ENCODE results near the gene GADL1.

The GADL1 gene, protein sequence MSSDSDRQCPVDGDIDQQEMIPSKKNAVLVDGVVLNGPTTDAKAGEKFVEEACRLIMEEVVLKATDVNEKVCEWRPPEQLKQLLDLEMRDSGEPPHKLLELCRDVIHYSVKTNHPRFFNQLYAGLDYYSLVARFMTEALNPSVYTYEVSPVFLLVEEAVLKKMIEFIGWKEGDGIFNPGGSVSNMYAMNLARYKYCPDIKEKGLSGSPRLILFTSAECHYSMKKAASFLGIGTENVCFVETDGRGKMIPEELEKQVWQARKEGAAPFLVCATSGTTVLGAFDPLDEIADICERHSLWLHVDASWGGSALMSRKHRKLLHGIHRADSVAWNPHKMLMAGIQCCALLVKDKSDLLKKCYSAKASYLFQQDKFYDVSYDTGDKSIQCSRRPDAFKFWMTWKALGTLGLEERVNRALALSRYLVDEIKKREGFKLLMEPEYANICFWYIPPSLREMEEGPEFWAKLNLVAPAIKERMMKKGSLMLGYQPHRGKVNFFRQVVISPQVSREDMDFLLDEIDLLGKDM

DNA sequence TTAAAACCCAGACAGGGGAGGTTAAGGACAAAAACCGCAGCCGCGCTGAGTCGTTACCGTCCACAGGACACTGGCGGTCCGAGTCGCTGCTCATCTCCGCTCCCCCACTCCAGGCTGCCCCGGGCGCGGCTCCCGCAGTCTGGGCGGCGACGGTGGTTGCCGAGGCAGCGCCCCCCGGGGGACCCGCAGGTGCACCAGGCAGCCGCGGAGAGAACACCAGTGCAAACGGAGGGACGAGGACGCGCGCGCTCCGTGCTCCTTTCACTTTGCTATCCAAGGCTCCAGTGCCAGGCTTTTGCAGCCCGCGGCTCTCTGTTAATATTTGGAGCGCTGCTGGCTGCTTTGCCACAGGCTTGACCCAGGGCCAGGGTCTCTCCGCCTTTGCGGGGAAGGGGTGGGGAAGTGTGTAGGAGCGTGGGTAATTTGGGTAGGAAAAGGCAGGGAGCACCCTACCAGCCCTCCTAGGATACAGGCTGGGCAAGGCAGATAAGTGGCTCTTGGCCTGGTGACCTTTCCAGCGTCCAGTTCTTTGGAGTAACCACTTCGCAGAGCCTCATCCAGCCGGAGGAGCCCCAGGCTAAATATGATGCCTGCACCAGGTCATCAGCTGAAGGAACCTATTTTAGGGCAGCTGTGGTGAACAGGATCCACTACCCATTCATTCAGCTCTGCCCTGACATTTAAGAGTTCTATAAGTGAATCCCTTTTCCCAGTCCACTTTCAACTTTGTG lies at the start of gene GADL1:
TSS of gene GADL1 (minus strand) at position 141 of the 731 bp plus-strand sequence. CDS start at position 94, 47 bp downstream.
- FAIRE-seq (no peak), DNase-seq (ENCODE audit: extremely low spot score, insufficient read length, low read depth) (no peak)

- DNase-seq (ENCODE audit: extremely low spot score, insufficient read length, low read depth): no peak
- no peak for FAIRE-seq
These were observed 49.7 kb upstream of the GADL1 start for GRCh38 chr3:30944124-30944523.

DNA sequence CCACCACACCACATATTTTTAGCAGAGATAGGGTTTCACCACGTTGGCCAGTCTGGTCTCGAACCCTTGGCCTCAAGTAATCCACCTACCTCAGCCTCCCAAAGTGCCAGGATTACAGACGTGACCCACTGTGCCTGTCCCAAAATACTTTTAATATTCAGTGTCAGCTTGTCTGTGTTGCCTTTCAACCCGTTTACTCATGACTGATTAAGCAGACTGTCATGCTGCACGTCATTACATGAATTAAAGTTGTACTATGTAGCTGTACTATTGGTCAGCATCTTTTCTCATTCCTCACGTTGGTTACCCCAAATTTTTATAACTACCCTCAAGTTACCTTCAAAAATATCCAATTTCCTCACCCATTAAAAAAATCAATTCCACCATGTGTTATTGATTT lies 48.7 kb upstream of the GADL1 start:
- FAIRE-seq (no peak), DNase-seq (ENCODE audit: extremely low spot score, insufficient read length, low read depth) (no peak)

GRCh38 chr3:30941342-30941741 lies 46.9 kb upstream of the GADL1 start:
- FAIRE-seq: no peak
- DNase-seq (ENCODE audit: extremely low spot score, insufficient read length, low read depth): no peak

- DNase-seq (ENCODE audit: extremely low spot score, insufficient read length, low read depth) (no peak), FAIRE-seq (no peak)
These were observed 46.3 kb upstream of the GADL1 start for GRCh38 chr3:30940740-30941139.

DNA sequence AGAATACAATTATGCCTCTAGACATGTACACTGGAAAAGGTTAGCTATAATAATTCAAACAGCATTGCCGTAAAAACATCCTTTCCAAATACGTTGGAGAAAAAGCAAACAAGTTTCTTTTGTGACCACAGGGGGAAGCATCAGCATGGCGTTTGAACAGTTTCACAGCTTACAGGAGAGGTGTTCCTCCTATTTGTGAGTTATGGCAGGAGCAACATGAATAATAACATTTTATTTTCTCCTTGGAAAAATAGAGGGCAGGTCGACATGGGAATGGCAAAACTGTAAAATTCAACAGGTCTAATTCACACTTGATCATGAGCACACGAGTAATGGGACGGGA lies 39.7 kb upstream of the GADL1 start:
- FAIRE-seq (peak; percentile 15), DNase-seq (ENCODE audit: extremely low spot score, insufficient read length, low read depth) (no peak)

- DNase-seq (ENCODE audit: extremely low spot score, insufficient read length, low read depth) (no peak), FAIRE-seq (no peak)
These were observed 39.2 kb upstream of the GADL1 start for GRCh38 chr3:30933478-30934207.

GRCh38 chr3:30932513-30933098 lies 38.1 kb upstream of the GADL1 start:
- DNase-seq (ENCODE audit: extremely low spot score, insufficient read length, low read depth) (no peak), FAIRE-seq (no peak)

DNA sequence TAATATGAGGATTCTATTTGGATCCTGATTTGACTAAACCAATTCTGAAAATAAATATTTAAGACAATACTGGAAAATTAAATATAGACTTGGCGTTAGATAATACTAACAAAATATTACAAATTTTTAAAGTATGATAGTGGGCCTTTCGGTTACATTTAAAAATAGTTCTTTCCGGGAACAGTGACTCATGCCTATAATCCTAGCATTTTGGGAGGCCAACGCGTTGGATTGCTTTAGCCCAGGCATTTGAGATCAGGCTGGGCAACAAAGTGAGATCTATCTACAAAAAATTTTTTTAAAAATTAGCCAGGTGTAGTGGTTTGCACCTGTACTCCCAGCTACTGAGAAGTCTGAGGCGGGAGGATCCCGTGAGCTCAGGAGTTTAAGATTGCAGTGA lies 30.3 kb upstream of the GADL1 start:
- FAIRE-seq: no peak
- DNase-seq (ENCODE audit: extremely low spot score, insufficient read length, low read depth): no peak

GRCh38 chr3:30919564-30919963 lies 25.1 kb upstream of the GADL1 start:
- DNase-seq (ENCODE audit: extremely low spot score, insufficient read length, low read depth) (no peak), FAIRE-seq (no peak)

DNA sequence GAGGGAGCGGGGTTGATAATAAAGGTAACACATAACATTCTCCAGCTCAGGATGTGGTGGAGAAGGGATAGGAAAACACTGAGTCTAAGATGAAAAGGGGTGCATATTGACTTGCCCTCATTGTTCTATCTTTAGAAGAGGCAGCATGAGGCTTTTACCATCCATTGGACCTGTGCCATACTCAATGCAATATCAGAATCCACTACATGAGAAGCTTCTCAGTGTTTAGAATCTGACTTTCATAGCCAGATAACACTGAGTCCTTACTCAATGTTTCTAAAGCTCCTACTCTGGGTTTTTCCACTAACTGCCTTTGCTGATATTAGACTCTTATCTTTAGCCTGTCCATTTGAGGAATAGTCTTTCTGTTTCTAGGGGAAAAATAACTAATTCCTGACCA lies 24.3 kb upstream of the GADL1 start:
- DNase-seq (ENCODE audit: extremely low spot score, insufficient read length, low read depth): no peak
- no peak for FAIRE-seq

DNA sequence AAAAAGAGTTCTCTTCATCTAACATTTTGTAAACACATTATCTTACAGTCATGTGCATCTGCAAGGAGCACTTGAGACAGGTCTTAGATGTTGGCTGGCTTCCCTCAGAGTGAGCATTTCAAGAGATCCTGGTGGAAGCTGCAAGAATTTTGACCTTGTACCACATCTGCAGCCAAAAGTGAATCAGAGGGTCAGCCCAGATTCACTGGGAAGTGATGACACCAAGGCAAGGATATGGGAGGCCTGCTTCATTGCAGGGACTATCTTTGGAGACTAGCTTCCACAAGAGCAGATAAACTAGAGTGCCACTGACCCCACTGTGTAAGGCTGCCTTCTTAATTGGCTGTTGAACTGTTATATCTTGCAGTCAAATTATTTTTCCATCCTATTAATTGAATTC lies 21.3 kb upstream of the GADL1 start:
- no peak for FAIRE-seq
- no peak for DNase-seq (ENCODE audit: extremely low spot score, insufficient read length, low read depth)

GRCh38 chr3:30914696-30915095 lies 20.2 kb upstream of the GADL1 start:
- no peak for FAIRE-seq
- no peak for DNase-seq (ENCODE audit: extremely low spot score, insufficient read length, low read depth)

- FAIRE-seq: no peak
- DNase-seq (ENCODE audit: extremely low spot score, insufficient read length, low read depth): no peak
These were observed 18.7 kb upstream of the GADL1 start for GRCh38 chr3:30913176-30913575.

DNA sequence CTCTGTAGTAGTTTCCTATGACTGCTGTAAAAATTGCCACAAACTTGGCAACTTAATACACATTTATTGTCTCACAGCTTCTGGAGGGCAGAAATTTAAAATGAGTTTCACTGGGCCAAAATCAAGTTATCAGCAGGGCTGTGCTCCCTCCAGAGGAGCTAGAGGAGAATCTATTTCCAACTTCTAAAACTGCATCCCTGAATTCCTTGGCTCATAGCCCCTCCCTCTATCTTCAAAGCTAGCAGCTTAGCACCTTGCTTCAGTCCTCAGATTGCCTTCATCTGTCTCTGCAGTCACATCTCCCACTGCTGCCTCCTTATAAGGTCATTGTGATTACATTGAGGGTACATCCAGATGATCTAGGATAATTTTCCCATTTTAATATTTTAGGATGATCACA lies 17.8 kb upstream of the GADL1 start:
- FAIRE-seq (no peak), DNase-seq (ENCODE audit: extremely low spot score, insufficient read length, low read depth) (no peak)

- DNase-seq (ENCODE audit: extremely low spot score, insufficient read length, low read depth) (no peak), FAIRE-seq (no peak)
These were observed 14.1 kb upstream of the GADL1 start for GRCh38 chr3:30908456-30909037.

DNA sequence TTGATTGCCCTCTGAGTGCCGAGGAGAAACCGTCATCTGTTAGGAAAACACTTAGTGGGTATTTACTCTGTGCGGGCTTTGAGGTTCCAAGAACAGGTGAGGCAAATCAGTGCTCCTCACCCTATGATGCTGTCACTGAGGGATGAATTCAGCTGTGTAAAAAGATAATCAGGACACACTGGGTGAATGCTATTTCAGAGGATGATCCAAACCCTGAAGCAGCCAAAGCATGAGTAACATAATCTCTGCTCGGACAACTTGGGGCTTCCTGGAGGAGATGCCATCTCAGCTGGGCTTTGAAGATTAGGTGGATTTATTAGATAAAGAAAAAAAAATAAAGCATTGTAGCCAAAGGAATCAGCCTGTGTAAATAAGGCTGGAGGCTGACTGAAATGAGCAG lies 10.5 kb upstream of the GADL1 start:
- no peak for DNase-seq (ENCODE audit: extremely low spot score, insufficient read length, low read depth)
- FAIRE-seq: no peak

GRCh38 chr3:30895329-30895728 lies 868 bp upstream of the GADL1 start:
- FAIRE-seq (no peak), DNase-seq (ENCODE audit: extremely low spot score, insufficient read length, low read depth) (no peak)

DNA sequence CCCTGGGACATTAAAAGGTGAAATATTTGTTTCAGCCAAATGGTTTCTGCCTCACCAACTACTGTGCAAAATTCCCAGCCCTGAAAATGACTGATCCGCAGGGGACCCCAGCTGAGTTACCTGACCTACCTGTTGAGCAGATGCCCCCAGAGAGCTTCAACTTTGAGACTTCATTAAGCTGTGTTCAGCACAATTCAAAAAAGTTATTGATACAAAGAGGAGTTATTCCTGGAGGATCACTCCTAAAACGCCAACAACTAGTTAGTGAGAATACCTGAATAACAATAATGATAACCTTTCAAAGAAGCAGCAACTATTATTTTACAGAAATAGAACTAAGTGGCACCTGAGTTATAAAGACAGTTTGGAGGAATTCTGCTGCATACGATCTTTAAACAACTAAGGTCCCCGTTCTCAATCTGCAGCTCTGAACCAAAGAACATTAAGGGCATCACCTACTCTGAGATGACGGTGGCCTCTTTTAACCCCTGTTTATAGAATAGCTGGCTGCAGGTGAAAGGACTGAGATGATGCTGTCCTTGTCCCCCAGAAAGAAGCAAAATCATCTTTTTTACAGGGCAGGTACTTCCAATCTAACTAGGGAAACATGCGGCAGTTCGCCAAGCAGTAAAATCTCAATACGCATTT lies 659 bp downstream of the GADL1 start:
- FAIRE-seq: no peak
- DNase-seq (ENCODE audit: extremely low spot score, insufficient read length, low read depth): no peak

GRCh38 chr3:30890907-30891306 lies 3.6 kb downstream of the GADL1 start:
- FAIRE-seq (no peak), DNase-seq (ENCODE audit: extremely low spot score, insufficient read length, low read depth) (no peak)
